Adipose tissue (tissue), 3 donors: ENCODE results near the gene VTI1A. TPM values are rescaled to one million over a fixed set of nuclear protein-coding genes. Genes with fewer than 3 reads are reported as not detected.
"Not testable (repeated sequence)": the region's sequence is repeated elsewhere in the genome, so short reads cannot be mapped to it uniquely, and the experiment has no call there.

Experiments
- H3K27ac ChIP-seq: one replicate; pipeline ENCODE4 v1.5.1; 2013; ENCODE audit warnings: low read depth, low read length
- WGBS, 3 donors: extraction: QIAGEN DNeasy Blood & Tissue Kit; methylation state at CpG; one replicate each; pipeline ENCODE4 v1.1.7; 2013; 5-methylcytosine and 5-hydroxymethylcytosine counted together
- polyA plus RNA-seq, 3 donors: library from polyadenylated mRNA; stranded (reverse); fragments of 200-250 nt; gene quantifications; one replicate each; pipeline ENCODE4 v1.2.3, GENCODE V29; 2013
- donor health status: healthy with polysubstance abuse.
- donor health status: Bipolar disorder and iron deficiency.
- donor health status: healthy.

Gene VTI1A
- polyA plus RNA-seq, 3 donors = 5.6 to 15.2 (median 13.5) TPM

GRCh38 chr10:112839928-112840654, 393.1 kb downstream of the VTI1A start:
- WGBS, 3 donors = 92 to 95% (median 94%) methylated on average over 5 of the region's 5 CpGs
- H3K27ac ChIP-seq = no peak overlapping the region

- WGBS, 3 donors = 82 to 97% (median 93%) methylated on average over 7 of the region's 7 CpGs
- no peak overlapping the region for H3K27ac ChIP-seq
Measured at GRCh38 chr10:112841549-112841948, 394.5 kb downstream of the VTI1A start.

GRCh38 chr10:112842832-112843360, 395.9 kb downstream of the VTI1A start:
- WGBS, 3 donors = 64 to 79% (median 72%) methylated on average over 3 of the region's 3 CpGs
- no peak overlapping the region for H3K27ac ChIP-seq

- 50 to 59% (median 54%) methylated on average over 3 of the region's 3 CpGs for WGBS, 3 donors
Measured at GRCh38 chr10:112843623-112844022, 396.6 kb downstream of the VTI1A start.

GRCh38 chr10:112844681-112845544, 397.9 kb downstream of the VTI1A start:
- no peak overlapping the region for H3K27ac ChIP-seq
- WGBS, 3 donors = 89 to 95% (median 94%) methylated on average over 27 of the region's 27 CpGs

More at GRCh38 chr10:112843623-112844022, 396.6 kb downstream of the VTI1A start:
- no peak overlapping the region for H3K27ac ChIP-seq

- 92 to 96% (median 95%) methylated on average over 2 of the region's 2 CpGs for whole genome bisulfite sequencing, 3 donors
- H3K27ac ChIP-seq = no peak overlapping the region
Measured at GRCh38 chr10:112847778-112848177, 400.8 kb downstream of the VTI1A start.

GRCh38 chr10:112848228-112848627, 401.2 kb downstream of the VTI1A start:
- WGBS, 3 donors = 63 to 84% (median 81%) methylated on average over 2 of the region's 2 CpGs
- H3K27ac ChIP-seq = no peak overlapping the region

GRCh38 chr10:112848868-112849430, 401.9 kb downstream of the VTI1A start:
- H3K27ac ChIP-seq = no peak overlapping the region
- 95 to 97% (median 96%) methylated on average over 3 of the region's 3 CpGs for WGBS, 3 donors

- WGBS, 3 donors = 95 to 98% (median 97%) methylated on average over 6 of the region's 6 CpGs
- no peak overlapping the region for H3K27ac ChIP-seq
Measured at GRCh38 chr10:112849546-112849945, 402.5 kb downstream of the VTI1A start.

- WGBS, 3 donors = 83 to 85% (median 85%) methylated on average over 4 of the region's 4 CpGs
Measured at GRCh38 chr10:112851181-112851580, 404.2 kb downstream of the VTI1A start.

GRCh38 chr10:112851588-112852211, 404.7 kb downstream of the VTI1A start:
- 53 to 60% (median 57%) methylated on average over 3 of the region's 3 CpGs for WGBS, 3 donors
- H3K27ac ChIP-seq = no peak overlapping the region

More at GRCh38 chr10:112851181-112851580, 404.2 kb downstream of the VTI1A start:
- no peak overlapping the region for H3K27ac ChIP-seq

- 56 to 83% (median 82%) methylated on average over 4 of the region's 4 CpGs for WGBS, 3 donors
Measured at GRCh38 chr10:112852306-112852705, 405.3 kb downstream of the VTI1A start.

GRCh38 chr10:112855134-112855533, 408.1 kb downstream of the VTI1A start:
- no peak overlapping the region for H3K27ac ChIP-seq
- WGBS, 3 donors = 86 to 90% (median 87%) methylated on average over 4 of the region's 4 CpGs

More at GRCh38 chr10:112852306-112852705, 405.3 kb downstream of the VTI1A start:
- no peak overlapping the region for H3K27ac ChIP-seq

- no peak overlapping the region for H3K27ac ChIP-seq
- WGBS, 3 donors = 56 to 93% (median 62%) methylated on average over 5 of the region's 5 CpGs
Measured at GRCh38 chr10:112857493-112857892, 410.5 kb downstream of the VTI1A start.

GRCh38 chr10:112858986-112859651, 412.1 kb downstream of the VTI1A start:
- no peak overlapping the region for H3K27ac ChIP-seq
- WGBS, 3 donors = 45 to 69% (median 58%) methylated on average over 10 of the region's 10 CpGs

GRCh38 chr10:112859793-112860192, 412.8 kb downstream of the VTI1A start:
- 93 to 96% (median 93%) methylated on average over 4 of the region's 4 CpGs for WGBS, 3 donors
- no peak overlapping the region for H3K27ac ChIP-seq

GRCh38 chr10:112863461-112863860, 416.4 kb downstream of the VTI1A start:
- H3K27ac ChIP-seq = not testable (repeated sequence)
- WGBS, 3 donors = 89 to 97% (median 91%) methylated on average over 2 of the region's 2 CpGs
